Measurements from ENCODE around the gene STX11. TPM values are rescaled to one million over a fixed set of nuclear protein-coding genes. Genes with fewer than 3 reads are reported as not detected.

STX11 gene
- total RNA-seq, 1 experiment from 2014 or later = 0.69 TPM

GRCh38 chr6:144160431-144161005 is 10.2 kb downstream of the STX11 start:
- Histone ChIP-seq H3K4me2 (ENCODE audit: low read length) (no peak overlapping the region), H3K79me2 (ENCODE audit: insufficient read depth, low read length) (no peaks in the 10 kb centered on the region), H3K9ac (ENCODE audit: low read length) (no peak overlapping the region), H3K27ac (ENCODE audit: low read depth, low read length) (no peak overlapping the region), H2AFZ (ENCODE audit: low read depth, low read length, poor library complexity, severe bottlenecking) (no peak overlapping the region), H4K20me1 (ENCODE audit: insufficient read depth) (no peaks in the 10 kb centered on the region), H3K9me3 (ENCODE audit: control insufficient read depth in 1 of 2, insufficient read depth in 1 of 2, low read depth in 1 of 2, low read length in 2 of 2) (no peaks in the 10 kb centered on the region), H3K9me2 (ENCODE audit: insufficient read depth) (no peaks in the 10 kb centered on the region), H3K4me3 (replicated peaks in 1 of 2; ENCODE audit: low read depth in 1 of 2, low read length in 2 of 2) (no peak overlapping the region), H3K4me1 (ENCODE audit: control insufficient read depth in 1 of 2, insufficient read depth in 2 of 2, low read length in 2 of 2) (peaks cover 2 to 16% of the 10 kb centered on the region in 2 experiments; a peak in 2 of 4 replicates), H3K36me3 (ENCODE audit: control insufficient read depth in 1 of 2, insufficient read depth in 2 of 2, low read length in 2 of 2) (no peaks in the 10 kb centered on the region), H3K27me3 (ENCODE audit: insufficient read depth, low read length) (no peaks in the 10 kb centered on the region)
- RAD21 ChIA-PET (ENCODE audit: low non-redundant PET in 1 of 2, low total read pairs in 2 of 2, uncharacterized antibody in 2 of 2, unreplicated experiment in 2 of 2) = no interaction called here
- TF ChIP-seq FOSL1 (IDR thresholded peaks at IDR 0.05; ENCODE audit: low read depth) (no peak), CBX3 (IDR thresholded peaks at IDR 0.05; ENCODE audit: low read depth) (no peak), POLR2A (IDR thresholded peaks at IDR 0.05; ENCODE audit: borderline replicate concordance, extremely low read depth, insufficient read depth, insufficient read length) (no peak), ZBTB33 (IDR thresholded peaks at IDR 0.05; ENCODE audit: extremely low read depth, insufficient replicate concordance, low read length) (no peak), JUND (IDR thresholded peaks at IDR 0.05) (no peak), SRF (IDR thresholded peaks at IDR 0.05; ENCODE audit: low read depth) (no peak), ZFX (IDR thresholded peaks at IDR 0.05) (no peak), SP1 (IDR thresholded peaks at IDR 0.05; ENCODE audit: low read depth) (no peak), SIN3A (IDR thresholded peaks at IDR 0.05; ENCODE audit: low read depth) (no peak), CTCF (IDR thresholded peaks at IDR 0.05 in 2 of 3, conservative IDR thresholded peaks at IDR 0.05 in 1 of 3; ENCODE audit: borderline replicate concordance in 1 of 3, insufficient read depth in 1 of 3, low read depth in 2 of 3, low read length in 2 of 3) (no peak), RAD21 (IDR thresholded peaks at IDR 0.05; ENCODE audit: low read depth) (no peak), YY1 (IDR thresholded peaks at IDR 0.05; ENCODE audit: extremely low read depth, insufficient replicate concordance, low read depth, low read length) (no peak), EZH2 (IDR thresholded peaks at IDR 0.05) (no peak), CEBPB (IDR thresholded peaks at IDR 0.05; ENCODE audit: low read depth) (no peak), REST (IDR thresholded peaks at IDR 0.05; ENCODE audit: low read depth) (no peak), ATF3 (IDR thresholded peaks at IDR 0.05) (no peak), EGR1 (IDR thresholded peaks at IDR 0.05; ENCODE audit: low read depth) (no peak), TCF7L2 (IDR thresholded peaks at IDR 0.05; ENCODE audit: borderline replicate concordance, extremely low read depth, insufficient read depth, insufficient read length) (no peak)
- POLR2A ChIA-PET = no interaction called here
- intact Hi-C loops (cut with micrococcal nuclease) = no loop called here
- ATAC-seq (no peak), DNase-seq (ENCODE audit: low read depth, low spot score) (no peak)
- CTCF ChIA-PET = no interaction called here
- no TSS peak for BruUV-seq (replicated peaks)
